Vagina (tissue), 2 donors: Measurements from ENCODE around the gene KLHL6. TPM values are rescaled to one million over a fixed set of nuclear protein-coding genes. Genes with fewer than 3 reads are reported as not detected.
"Not testable (repeated sequence)": the region's sequence is repeated elsewhere in the genome, so short reads cannot be mapped to it uniquely, and the experiment has no call there.

ENCODE experiments used
- DNase-seq, 2 donors: peaks; one replicate each; pipeline ENCODE4 v3.0.0-alpha.2; 2017; ENCODE audit errors: extremely low spot score in 2 of 2
- H3K27ac ChIP-seq: fragments of 200-600 bp; sonication (generic); one replicate; pipeline ENCODE4 v1.5.1; 2019
- H3K27me3 ChIP-seq: fragments of 200-600 bp; sonication (generic); one replicate; pipeline ENCODE4 v1.5.1; 2019
- H3K36me3 ChIP-seq, 2 donors: fragments of 200-600 bp; sonication (generic); one replicate each; pipeline ENCODE4 v1.5.1; 2017 to 2019
- H3K4me1 ChIP-seq: fragments of 200-600 bp; sonication (generic); one replicate; pipeline ENCODE4 v1.5.1; 2019
- H3K4me3 ChIP-seq, 2 donors: fragments of 200-600 bp; sonication (generic); 1 replicate in 1 of 2; 2 replicates in 1 of 2; pipeline ENCODE4 v1.5.1; 2016 to 2019
- H3K9me3 ChIP-seq: fragments of 200-600 bp; sonication (generic); one replicate; pipeline ENCODE4 v1.5.1; 2019
- CTCF ChIP-seq, 3 experiments: fragments of 450-650 bp in 2 of 3; fragments of 200-600 bp in 1 of 3; sonication (generic) in 1 of 3; IDR thresholded peaks; one replicate each; pipeline ENCODE4 v1.5.1; 2017 to 2019; ENCODE audit warnings: antibody characterized with exemption in 3 of 3, mild to moderate bottlenecking in 2 of 3, moderate library complexity in 2 of 3
- POLR2A ChIP-seq, 2 donors: fragments of 450-650 bp; IDR thresholded peaks; one replicate each; pipeline ENCODE4 v1.6.1; 2017; ENCODE audit warnings: antibody characterized with exemption in 2 of 2, mild to moderate bottlenecking in 2 of 2, moderate library complexity in 2 of 2
- POLR2AphosphoS5 ChIP-seq, 2 donors: sonication (generic); formaldehyde crosslinking; IDR thresholded peaks; one replicate each; pipeline ENCODE4 v1.9.0; 2017; ENCODE audit warnings: antibody characterized with exemption in 2 of 2, mild to moderate bottlenecking in 2 of 2, low read depth in 1 of 2; ENCODE audit not compliant: insufficient read depth in 1 of 2
- intact Hi-C: fragments of 100-400 bp; cut with DNase I; formaldehyde crosslinking; loops from one replicate; pipeline ENCODE4 v1.15.1; 2023
- total RNA-seq: library from RNA; depleted of rRNA; stranded (reverse); fragments of >200 nt; gene quantifications from one replicate; pipeline ENCODE4 v1.2.3, GENCODE V29; 2016

Gene KLHL6
- total RNA-seq, 1 donor from 2014 or later: 1.7 TPM

- H3K27ac ChIP-seq: no peak overlapping the region
- H3K4me3 ChIP-seq: no peak overlapping the region
- DNase-seq: no peak
- TF ChIP-seq POLR2AphosphoS5 (IDR thresholded peaks at IDR 0.05; ENCODE audit: insufficient read depth in 1 of 2, low read depth in 1 of 2): no peak
- TF ChIP-seq CTCF (IDR thresholded peaks at IDR 0.05): no peak
- TF ChIP-seq POLR2A (IDR thresholded peaks at IDR 0.05): no peak
- no peaks in the 10 kb centered on the region for H3K27me3 ChIP-seq
- H3K4me1 ChIP-seq: no peaks in the 10 kb centered on the region
- intact Hi-C loops: no loop called here
- H3K9me3 ChIP-seq: no peaks in the 10 kb centered on the region
- no peaks in the 10 kb centered on the region for H3K36me3 ChIP-seq
These were observed 17.4 kb upstream of the KLHL6 start for GRCh38 chr3:183572935-183573334.

- H3K27ac ChIP-seq, H3K4me3 ChIP-seq, H3K9me3 ChIP-seq, intact Hi-C loops, H3K36me3 ChIP-seq, H3K27me3 ChIP-seq, DNase-seq, H3K4me1 ChIP-seq: not testable (repeated sequence)
These were observed 14.7 kb upstream of the KLHL6 start for GRCh38 chr3:183570191-183570590.

GRCh38 chr3:183566880-183567279 lies 11.4 kb upstream of the KLHL6 start:
- no peak for DNase-seq
- Histone ChIP-seq H3K27me3 (no peaks in the 10 kb centered on the region), H3K9me3 (no peaks in the 10 kb centered on the region), H3K4me1 (peaks cover 5% of the 10 kb centered on the region), H3K4me3 (no peak overlapping the region), H3K36me3 (no peaks in the 10 kb centered on the region), H3K27ac (no peak overlapping the region)
- TF ChIP-seq POLR2AphosphoS5 (IDR thresholded peaks at IDR 0.05; ENCODE audit: insufficient read depth in 1 of 2, low read depth in 1 of 2): no peak
- no peak for TF ChIP-seq POLR2A (IDR thresholded peaks at IDR 0.05)
- no peak for TF ChIP-seq CTCF (IDR thresholded peaks at IDR 0.05)
- intact Hi-C loops: no loop called here

- intact Hi-C loops: no loop called here
- H3K36me3 ChIP-seq: no peaks in the 10 kb centered on the region
- H3K27me3 ChIP-seq: no peaks in the 10 kb centered on the region
- H3K4me3 ChIP-seq: no peak overlapping the region
- no peak overlapping the region for H3K27ac ChIP-seq
- peaks cover 5% of the 10 kb centered on the region for H3K4me1 ChIP-seq
- no peak for DNase-seq
- no peaks in the 10 kb centered on the region for H3K9me3 ChIP-seq
- TF ChIP-seq POLR2A (IDR thresholded peaks at IDR 0.05) (no peak), POLR2AphosphoS5 (IDR thresholded peaks at IDR 0.05; ENCODE audit: insufficient read depth in 1 of 2, low read depth in 1 of 2) (no peak), CTCF (IDR thresholded peaks at IDR 0.05) (no peak)
These were observed 8.5 kb upstream of the KLHL6 start for GRCh38 chr3:183564046-183564445.

- Histone ChIP-seq H3K36me3 (no peaks in the 10 kb centered on the region), H3K4me1 (peaks cover 5% of the 10 kb centered on the region), H3K27me3 (no peaks in the 10 kb centered on the region), H3K9me3 (no peaks in the 10 kb centered on the region), H3K27ac (no peak overlapping the region), H3K4me3 (no peak overlapping the region)
- TF ChIP-seq POLR2A (IDR thresholded peaks at IDR 0.05): no peak
- TF ChIP-seq POLR2AphosphoS5 (IDR thresholded peaks at IDR 0.05; ENCODE audit: insufficient read depth in 1 of 2, low read depth in 1 of 2): no peak
- intact Hi-C loops: no loop called here
- no peak for DNase-seq
These were observed 8.0 kb upstream of the KLHL6 start for GRCh38 chr3:183563536-183563874.

GRCh38 chr3:183560607-183561006 lies 5.1 kb upstream of the KLHL6 start:
- intact Hi-C loops: no loop called here
- peaks cover 5% of the 10 kb centered on the region for H3K4me1 ChIP-seq
- no peak overlapping the region for H3K27ac ChIP-seq
- no peak for TF ChIP-seq POLR2A (IDR thresholded peaks at IDR 0.05)
- TF ChIP-seq POLR2AphosphoS5 (IDR thresholded peaks at IDR 0.05; ENCODE audit: insufficient read depth in 1 of 2, low read depth in 1 of 2): no peak
- TF ChIP-seq CTCF (IDR thresholded peaks at IDR 0.05): no peak
- no peak overlapping the region for H3K4me3 ChIP-seq
- no peak for DNase-seq
- no peaks in the 10 kb centered on the region for H3K36me3 ChIP-seq
- H3K9me3 ChIP-seq: no peaks in the 10 kb centered on the region
- H3K27me3 ChIP-seq: no peaks in the 10 kb centered on the region
